Measurements from ENCODE around the gene EEFSEC.

EEFSEC gene

GRCh38 chr3:128445357-128445756 lies 292.1 kb downstream of the EEFSEC start:
- H3K4me3 ChIP-seq (ENCODE audit: low read length), result no peak overlapping the region
- H3K9me3 ChIP-seq (ENCODE audit: control insufficient read depth, low read length), result no peaks in the 10 kb centered on the region
- H3K4me1 ChIP-seq (ENCODE audit: control insufficient read depth, insufficient read depth, low read length), result no peaks in the 10 kb centered on the region

GRCh38 chr3:128446821-128447220 lies 293.5 kb downstream of the EEFSEC start:
- Histone ChIP-seq H3K27me3 (ENCODE audit: control insufficient read depth, insufficient read depth, low read length) (peaks cover 8% of the 10 kb centered on the region), H3K36me3 (ENCODE audit: control insufficient read depth, insufficient read depth, low read length) (no peaks in the 10 kb centered on the region), H3K9me3 (ENCODE audit: control insufficient read depth, low read length) (no peaks in the 10 kb centered on the region), H3K4me3 (ENCODE audit: low read length) (no peak overlapping the region), H3K9ac (ENCODE audit: low read length) (no peak overlapping the region), H3K4me1 (ENCODE audit: control insufficient read depth, insufficient read depth, low read length) (no peaks in the 10 kb centered on the region)

More at GRCh38 chr3:128445357-128445756, 292.1 kb downstream of the EEFSEC start:
- H3K27me3 ChIP-seq (ENCODE audit: control insufficient read depth, insufficient read depth, low read length), result peaks cover 4% of the 10 kb centered on the region
- no peak overlapping the region for H3K9ac ChIP-seq (ENCODE audit: low read length)
- H3K36me3 ChIP-seq (ENCODE audit: control insufficient read depth, insufficient read depth, low read length), result no peaks in the 10 kb centered on the region

- Histone ChIP-seq H3K4me3 (ENCODE audit: low read length) (no peak overlapping the region), H3K9me3 (ENCODE audit: control insufficient read depth, low read length) (no peaks in the 10 kb centered on the region), H3K27me3 (ENCODE audit: control insufficient read depth, insufficient read depth, low read length) (peaks cover 8% of the 10 kb centered on the region), H3K4me1 (ENCODE audit: control insufficient read depth, insufficient read depth, low read length) (no peaks in the 10 kb centered on the region), H3K9ac (ENCODE audit: low read length) (no peak overlapping the region), H3K36me3 (ENCODE audit: control insufficient read depth, insufficient read depth, low read length) (no peaks in the 10 kb centered on the region)
These were observed 294.3 kb downstream of the EEFSEC start for GRCh38 chr3:128447561-128448013.

- H3K27me3 ChIP-seq (ENCODE audit: control insufficient read depth, insufficient read depth, low read length), result peaks cover 8% of the 10 kb centered on the region
- no peak overlapping the region for H3K9ac ChIP-seq (ENCODE audit: low read length)
- H3K9me3 ChIP-seq (ENCODE audit: control insufficient read depth, low read length), result no peaks in the 10 kb centered on the region
- H3K36me3 ChIP-seq (ENCODE audit: control insufficient read depth, insufficient read depth, low read length), result no peaks in the 10 kb centered on the region
- H3K4me1 ChIP-seq (ENCODE audit: control insufficient read depth, insufficient read depth, low read length), result no peaks in the 10 kb centered on the region
- H3K4me3 ChIP-seq (ENCODE audit: low read length), result no peak overlapping the region
These were observed 295.2 kb downstream of the EEFSEC start for GRCh38 chr3:128448491-128448890.

DNA sequence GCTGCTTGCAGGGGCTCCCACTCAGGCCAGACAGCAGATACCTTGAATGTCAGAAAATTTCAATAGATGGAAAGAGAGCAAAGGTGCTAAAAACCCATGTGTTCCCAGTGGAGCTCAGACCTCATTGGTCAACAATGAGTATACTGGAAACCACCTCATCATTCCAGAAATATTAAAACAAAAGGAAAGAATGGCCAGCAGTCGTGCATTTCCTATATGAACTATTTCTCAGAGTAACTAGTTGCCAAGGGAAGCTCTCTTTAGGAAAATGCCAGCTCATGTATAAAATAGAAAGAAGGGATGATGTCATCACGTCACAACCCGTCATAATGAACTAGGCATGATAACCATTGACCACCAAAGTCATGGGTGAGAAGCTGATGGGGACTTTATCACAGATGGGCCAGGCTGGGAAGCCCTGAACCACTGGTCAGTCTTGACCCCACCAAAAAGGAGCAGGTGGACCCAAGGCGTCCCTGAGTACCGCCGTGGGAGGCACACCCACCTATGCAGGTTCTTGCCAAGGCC lies 295.9 kb downstream of the EEFSEC start:
- Histone ChIP-seq H3K27me3 (ENCODE audit: control insufficient read depth, insufficient read depth, low read length) (peaks cover 5% of the 10 kb centered on the region), H3K9me3 (ENCODE audit: control insufficient read depth, low read length) (no peaks in the 10 kb centered on the region), H3K9ac (ENCODE audit: low read length) (no peak overlapping the region), H3K4me3 (ENCODE audit: low read length) (no peak overlapping the region), H3K36me3 (ENCODE audit: control insufficient read depth, insufficient read depth, low read length) (no peaks in the 10 kb centered on the region), H3K4me1 (ENCODE audit: control insufficient read depth, insufficient read depth, low read length) (no peaks in the 10 kb centered on the region)

GRCh38 chr3:128452120-128452519 lies 298.8 kb downstream of the EEFSEC start:
- peaks cover 32% of the 10 kb centered on the region for H3K27me3 ChIP-seq (ENCODE audit: control insufficient read depth, insufficient read depth, low read length)
- H3K4me1 ChIP-seq (ENCODE audit: control insufficient read depth, insufficient read depth, low read length), result no peaks in the 10 kb centered on the region
- no peak overlapping the region for H3K4me3 ChIP-seq (ENCODE audit: low read length)
- H3K36me3 ChIP-seq (ENCODE audit: control insufficient read depth, insufficient read depth, low read length), result no peaks in the 10 kb centered on the region
- H3K9ac ChIP-seq (ENCODE audit: low read length), result no peak overlapping the region
- H3K9me3 ChIP-seq (ENCODE audit: control insufficient read depth, low read length), result no peaks in the 10 kb centered on the region

DNA sequence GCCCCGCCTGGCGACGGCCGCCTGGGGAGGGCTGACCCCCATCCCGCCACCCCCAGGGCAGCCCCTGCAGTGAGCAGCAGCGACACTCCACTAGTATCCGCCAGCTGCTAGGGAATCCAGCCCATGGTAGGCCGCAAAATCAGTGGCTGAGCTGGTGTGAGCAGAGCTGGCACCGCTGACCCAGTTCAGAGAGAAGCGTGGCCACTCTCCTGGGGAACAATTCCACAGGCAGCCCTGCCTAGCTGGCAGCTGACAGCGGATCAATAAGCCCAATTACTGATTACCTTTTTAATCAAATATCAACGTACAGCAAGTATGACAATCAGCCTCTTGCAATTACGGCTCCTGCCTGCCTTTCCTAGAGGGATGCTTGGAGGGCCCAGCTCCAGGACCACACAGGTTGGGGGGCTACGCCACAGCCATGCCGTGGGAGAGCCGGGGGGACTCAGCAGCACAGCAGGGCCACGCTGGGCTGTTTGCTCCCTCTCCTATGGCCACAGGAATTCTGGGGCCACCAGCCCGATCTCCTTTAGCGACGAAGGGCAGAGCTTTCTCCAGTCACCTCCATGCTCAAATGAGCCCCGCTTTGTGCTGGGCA lies 299.5 kb downstream of the EEFSEC start:
- Histone ChIP-seq H3K27me3 (ENCODE audit: control insufficient read depth, insufficient read depth, low read length) (peaks cover 37% of the 10 kb centered on the region), H3K4me1 (ENCODE audit: control insufficient read depth, insufficient read depth, low read length) (no peaks in the 10 kb centered on the region), H3K36me3 (ENCODE audit: control insufficient read depth, insufficient read depth, low read length) (no peaks in the 10 kb centered on the region), H3K9me3 (ENCODE audit: control insufficient read depth, low read length) (no peaks in the 10 kb centered on the region), H3K4me3 (ENCODE audit: low read length) (no peak overlapping the region), H3K9ac (ENCODE audit: low read length) (no peak overlapping the region)

DNA sequence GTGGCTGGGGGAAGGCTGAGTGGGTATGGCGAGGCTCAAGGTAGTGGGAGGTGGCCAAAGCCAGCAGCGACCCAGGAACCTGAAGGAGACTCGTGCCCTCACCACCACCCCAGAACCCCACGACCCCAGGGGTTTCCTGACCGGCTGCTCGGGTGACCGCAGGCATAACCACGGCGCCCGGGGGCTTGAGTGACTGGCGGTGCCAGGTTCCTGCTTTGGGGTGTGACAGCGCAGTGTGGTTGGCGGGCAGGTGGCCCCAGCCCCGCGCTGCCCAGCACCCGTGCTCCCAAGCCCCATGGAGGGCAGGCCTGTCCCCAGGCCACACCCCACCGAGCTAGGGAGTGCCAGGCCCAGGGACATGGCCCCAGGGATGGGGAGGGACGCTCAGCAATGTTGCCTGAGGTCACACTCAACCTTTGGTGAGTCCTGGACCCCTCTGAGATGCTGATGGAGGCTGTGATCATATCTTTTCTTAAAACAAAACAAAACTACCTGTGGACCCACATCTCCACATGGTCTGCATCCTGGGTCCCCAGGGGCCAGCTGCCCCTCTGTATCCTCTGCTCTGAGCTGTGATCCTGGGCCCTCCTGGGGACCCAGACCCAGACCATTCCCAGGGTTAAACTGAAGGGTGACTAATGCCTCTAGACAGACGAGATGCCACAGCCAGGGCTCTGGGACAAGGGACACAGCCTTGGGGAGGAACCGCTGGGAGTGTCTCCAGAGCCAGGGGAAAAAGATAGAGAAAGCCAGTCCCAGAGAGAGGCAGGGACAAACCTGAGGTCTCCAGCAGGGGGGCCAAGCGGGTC lies 300.4 kb downstream of the EEFSEC start:
- H3K27me3 ChIP-seq (ENCODE audit: control insufficient read depth, insufficient read depth, low read length), result peaks cover 37% of the 10 kb centered on the region
- no peaks in the 10 kb centered on the region for H3K36me3 ChIP-seq (ENCODE audit: control insufficient read depth, insufficient read depth, low read length)
- no peaks in the 10 kb centered on the region for H3K4me1 ChIP-seq (ENCODE audit: control insufficient read depth, insufficient read depth, low read length)
- no peaks in the 10 kb centered on the region for H3K9me3 ChIP-seq (ENCODE audit: control insufficient read depth, low read length)
- H3K4me3 ChIP-seq (ENCODE audit: low read length), result no peak overlapping the region
- no peak overlapping the region for H3K9ac ChIP-seq (ENCODE audit: low read length)

DNA sequence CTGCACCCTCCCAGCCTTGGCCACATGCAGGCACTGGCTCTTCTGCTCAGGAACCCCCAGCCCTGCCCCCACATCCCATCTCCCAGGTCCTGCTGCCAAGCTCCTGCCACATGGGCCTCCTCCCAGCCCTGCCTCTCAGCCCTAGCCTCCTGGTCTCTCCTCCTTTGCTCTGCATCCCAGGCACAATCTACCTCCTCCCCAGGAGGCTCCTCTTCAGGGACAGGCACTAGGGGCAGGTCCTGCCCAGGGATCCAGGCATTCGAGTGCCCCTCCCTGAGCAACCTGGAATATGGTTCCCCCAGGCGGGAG lies 301.0 kb downstream of the EEFSEC start:
- Histone ChIP-seq H3K9ac (ENCODE audit: low read length) (no peak overlapping the region), H3K4me3 (ENCODE audit: low read length) (no peak overlapping the region), H3K27me3 (ENCODE audit: control insufficient read depth, insufficient read depth, low read length) (peaks cover 37% of the 10 kb centered on the region), H3K36me3 (ENCODE audit: control insufficient read depth, insufficient read depth, low read length) (no peaks in the 10 kb centered on the region), H3K9me3 (ENCODE audit: control insufficient read depth, low read length) (no peaks in the 10 kb centered on the region), H3K4me1 (ENCODE audit: control insufficient read depth, insufficient read depth, low read length) (no peaks in the 10 kb centered on the region)

GRCh38 chr3:128455116-128455515 lies 301.8 kb downstream of the EEFSEC start:
- peaks cover 37% of the 10 kb centered on the region for H3K27me3 ChIP-seq (ENCODE audit: control insufficient read depth, insufficient read depth, low read length)

DNA sequence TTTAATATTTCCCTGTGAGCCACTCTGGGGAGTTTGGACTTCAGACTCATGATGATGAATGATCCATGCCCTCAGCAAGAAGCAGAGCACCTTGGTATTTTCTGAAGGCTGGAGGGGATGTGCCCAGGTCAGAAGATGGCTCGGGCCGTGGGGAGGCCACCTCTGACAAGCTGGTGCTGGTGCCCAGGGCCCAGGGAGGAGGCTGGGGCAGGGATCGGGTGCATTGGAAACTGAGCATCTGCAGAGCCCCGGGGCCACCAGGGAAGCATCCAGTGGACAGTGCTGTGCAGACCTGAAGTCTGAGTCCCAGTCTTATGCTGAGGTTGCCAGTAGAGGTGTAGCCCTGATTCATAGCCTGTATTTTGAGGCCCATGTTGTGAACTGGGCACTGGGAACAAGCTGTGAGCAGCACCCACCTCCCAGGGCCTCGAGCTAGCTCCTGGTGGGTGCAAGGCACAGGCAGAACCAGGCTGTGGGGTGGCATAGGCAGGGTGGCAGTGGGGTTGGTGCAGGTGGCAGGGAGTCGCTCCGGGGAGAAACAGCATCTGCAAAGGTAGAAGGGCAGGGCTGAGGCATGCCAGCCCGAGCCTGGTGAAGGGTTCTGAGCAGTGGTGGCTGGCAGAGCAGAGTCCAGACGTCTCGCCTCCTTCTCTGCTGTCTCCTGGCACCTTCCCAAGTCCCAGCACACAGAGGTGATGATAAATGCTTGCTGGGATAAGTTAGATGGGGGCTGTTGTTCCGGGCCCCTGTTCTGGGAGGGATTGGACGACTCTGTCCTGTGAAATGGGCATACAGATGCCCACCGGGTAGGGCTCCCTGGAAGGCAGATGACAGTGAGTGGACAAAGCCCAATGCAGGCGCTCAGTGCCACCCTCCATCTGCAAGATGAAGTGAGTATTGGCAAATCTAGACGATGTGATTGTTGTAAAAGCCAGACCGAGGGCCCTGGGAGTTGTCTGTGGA lies 302.8 kb downstream of the EEFSEC start:
- Histone ChIP-seq H3K36me3 (ENCODE audit: control insufficient read depth, insufficient read depth, low read length) (no peaks in the 10 kb centered on the region), H3K9me3 (ENCODE audit: control insufficient read depth, low read length) (no peaks in the 10 kb centered on the region), H3K4me3 (ENCODE audit: low read length) (no peak overlapping the region), H3K4me1 (ENCODE audit: control insufficient read depth, insufficient read depth, low read length) (no peaks in the 10 kb centered on the region), H3K9ac (ENCODE audit: low read length) (no peak overlapping the region), H3K27me3 (ENCODE audit: control insufficient read depth, insufficient read depth, low read length) (peaks cover 32% of the 10 kb centered on the region)

More at GRCh38 chr3:128455116-128455515, 301.8 kb downstream of the EEFSEC start:
- Histone ChIP-seq H3K4me1 (ENCODE audit: control insufficient read depth, insufficient read depth, low read length) (no peaks in the 10 kb centered on the region), H3K9ac (ENCODE audit: low read length) (no peak overlapping the region), H3K36me3 (ENCODE audit: control insufficient read depth, insufficient read depth, low read length) (no peaks in the 10 kb centered on the region), H3K9me3 (ENCODE audit: control insufficient read depth, low read length) (no peaks in the 10 kb centered on the region), H3K4me3 (ENCODE audit: low read length) (no peak overlapping the region)

Data from mucosa of stomach (tissue), 1 donor.